ENCODE data around the gene MRAS. TPM values are rescaled to one million over a fixed set of nuclear protein-coding genes. Genes with fewer than 3 reads are reported as not detected.
A peak's percentile ranks its signal among the peaks of the same experiment; 100 is the strongest.

Gene MRAS
- total and polyA plus RNA-seq, 2 of the 13 experiments (the other 11 are each of a cell fraction or from before 2014, with no cell fraction given), result 8.8 to 36.2 TPM

- TF ChIP-seq CC2D1A (CRISPR knock-in tag; IDR thresholded peaks at IDR 0.05) (no peak), KAT8 (CRISPR knock-in tag; IDR thresholded peaks at IDR 0.05) (0 out of 2 replicates have a peak, but pooled peaks have one; percentile 22), ATRX (CRISPR knock-in tag; IDR thresholded peaks at IDR 0.05; ENCODE audit: borderline replicate concordance) (no peak), GABPB1 (CRISPR knock-in tag; IDR thresholded peaks at IDR 0.05) (peak; percentile 62; the same call in 1 of the 2 replicates), ZNF570 (CRISPR knock-in tag; IDR thresholded peaks at IDR 0.05; ENCODE audit: borderline replicate concordance) (no peak), E2F1 (CRISPR knock-in tag; IDR thresholded peaks at IDR 0.05) (no peak), ZBTB42 (CRISPR knock-in tag; IDR thresholded peaks at IDR 0.05) (no peak), KDM5B (CRISPR knock-in tag; IDR thresholded peaks at IDR 0.05; ENCODE audit: borderline replicate concordance) (0 out of 2 replicates have a peak, but pooled peaks have one; percentile 34), TCF7L2 (IDR thresholded peaks at IDR 0.05; ENCODE audit: low read depth, low read length) (no peak)
- TF ChIP-seq, protein P1, sequence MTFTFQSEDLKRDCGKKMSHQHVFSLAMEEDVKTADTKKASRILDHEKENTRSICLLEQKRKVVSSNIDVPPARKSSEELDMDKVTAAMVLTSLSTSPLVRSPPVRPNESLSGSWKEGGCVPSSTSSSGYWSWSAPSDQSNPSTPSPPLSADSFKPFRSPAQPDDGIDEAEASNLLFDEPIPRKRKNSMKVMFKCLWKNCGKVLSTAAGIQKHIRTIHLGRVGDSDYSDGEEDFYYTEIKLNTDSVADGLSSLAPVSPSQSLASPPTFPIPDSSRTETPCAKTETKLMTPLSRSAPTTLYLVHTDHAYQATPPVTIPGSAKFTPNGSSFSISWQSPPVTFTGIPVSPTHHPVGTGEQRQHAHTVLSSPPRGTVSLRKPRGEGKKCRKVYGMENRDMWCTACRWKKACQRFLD (CRISPR knock-in tag; IDR thresholded peaks at IDR 0.05; ENCODE audit: borderline replicate concordance), result peak; percentile 38; the same call in 1 of the 2 replicates
- TF ChIP-seq, protein P2, sequence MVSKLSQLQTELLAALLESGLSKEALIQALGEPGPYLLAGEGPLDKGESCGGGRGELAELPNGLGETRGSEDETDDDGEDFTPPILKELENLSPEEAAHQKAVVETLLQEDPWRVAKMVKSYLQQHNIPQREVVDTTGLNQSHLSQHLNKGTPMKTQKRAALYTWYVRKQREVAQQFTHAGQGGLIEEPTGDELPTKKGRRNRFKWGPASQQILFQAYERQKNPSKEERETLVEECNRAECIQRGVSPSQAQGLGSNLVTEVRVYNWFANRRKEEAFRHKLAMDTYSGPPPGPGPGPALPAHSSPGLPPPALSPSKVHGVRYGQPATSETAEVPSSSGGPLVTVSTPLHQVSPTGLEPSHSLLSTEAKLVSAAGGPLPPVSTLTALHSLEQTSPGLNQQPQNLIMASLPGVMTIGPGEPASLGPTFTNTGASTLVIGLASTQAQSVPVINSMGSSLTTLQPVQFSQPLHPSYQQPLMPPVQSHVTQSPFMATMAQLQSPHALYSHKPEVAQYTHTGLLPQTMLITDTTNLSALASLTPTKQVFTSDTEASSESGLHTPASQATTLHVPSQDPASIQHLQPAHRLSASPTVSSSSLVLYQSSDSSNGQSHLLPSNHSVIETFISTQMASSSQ (IDR thresholded peaks at IDR 0.05; ENCODE audit: low read depth), result no peak
- TF ChIP-seq, protein P2 (CRISPR knock-in tag; IDR thresholded peaks at IDR 0.05; ENCODE audit: borderline replicate concordance), result 0 out of 2 replicates have a peak, but pooled peaks have one; percentile 48
- TF ChIP-seq, protein P3, sequence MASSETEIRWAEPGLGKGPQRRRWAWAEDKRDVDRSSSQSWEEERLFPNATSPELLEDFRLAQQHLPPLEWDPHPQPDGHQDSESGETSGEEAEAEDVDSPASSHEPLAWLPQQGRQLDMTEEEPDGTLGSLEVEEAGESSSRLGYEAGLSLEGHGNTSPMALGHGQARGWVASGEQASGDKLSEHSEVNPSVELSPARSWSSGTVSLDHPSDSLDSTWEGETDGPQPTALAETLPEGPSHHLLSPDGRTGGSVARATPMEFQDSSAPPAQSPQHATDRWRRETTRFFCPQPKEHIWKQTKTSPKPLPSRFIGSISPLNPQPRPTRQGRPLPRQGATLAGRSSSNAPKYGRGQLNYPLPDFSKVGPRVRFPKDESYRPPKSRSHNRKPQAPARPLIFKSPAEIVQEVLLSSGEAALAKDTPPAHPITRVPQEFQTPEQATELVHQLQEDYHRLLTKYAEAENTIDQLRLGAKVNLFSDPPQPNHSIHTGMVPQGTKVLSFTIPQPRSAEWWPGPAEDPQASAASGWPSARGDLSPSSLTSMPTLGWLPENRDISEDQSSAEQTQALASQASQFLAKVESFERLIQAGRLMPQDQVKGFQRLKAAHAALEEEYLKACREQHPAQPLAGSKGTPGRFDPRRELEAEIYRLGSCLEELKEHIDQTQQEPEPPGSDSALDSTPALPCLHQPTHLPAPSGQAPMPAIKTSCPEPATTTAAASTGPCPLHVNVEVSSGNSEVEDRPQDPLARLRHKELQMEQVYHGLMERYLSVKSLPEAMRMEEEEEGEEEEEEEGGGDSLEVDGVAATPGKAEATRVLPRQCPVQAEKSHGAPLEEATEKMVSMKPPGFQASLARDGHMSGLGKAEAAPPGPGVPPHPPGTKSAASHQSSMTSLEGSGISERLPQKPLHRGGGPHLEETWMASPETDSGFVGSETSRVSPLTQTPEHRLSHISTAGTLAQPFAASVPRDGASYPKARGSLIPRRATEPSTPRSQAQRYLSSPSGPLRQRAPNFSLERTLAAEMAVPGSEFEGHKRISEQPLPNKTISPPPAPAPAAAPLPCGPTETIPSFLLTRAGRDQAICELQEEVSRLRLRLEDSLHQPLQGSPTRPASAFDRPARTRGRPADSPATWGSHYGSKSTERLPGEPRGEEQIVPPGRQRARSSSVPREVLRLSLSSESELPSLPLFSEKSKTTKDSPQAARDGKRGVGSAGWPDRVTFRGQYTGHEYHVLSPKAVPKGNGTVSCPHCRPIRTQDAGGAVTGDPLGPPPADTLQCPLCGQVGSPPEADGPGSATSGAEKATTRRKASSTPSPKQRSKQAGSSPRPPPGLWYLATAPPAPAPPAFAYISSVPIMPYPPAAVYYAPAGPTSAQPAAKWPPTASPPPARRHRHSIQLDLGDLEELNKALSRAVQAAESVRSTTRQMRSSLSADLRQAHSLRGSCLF (CRISPR knock-in tag; IDR thresholded peaks at IDR 0.05; ENCODE audit: borderline replicate concordance), result no peak
These were observed 19.0 kb upstream of the MRAS start, which contains the start of gene NME9 (continued) for GRCh38 chr3:138329127-138329983.
